ENCODE results near the gene NRXN3.

The NRXN3 gene

GRCh38 chr14:79278798-79279644, 1108.8 kb downstream of the NRXN3 start:
- peak overlapping the region; percentile 62 for H3K4me3 ChIP-seq (ENCODE audit: low read depth, low read length)
- TF ChIP-seq CTCF (IDR thresholded peaks at IDR 0.05; ENCODE audit: low read depth, low read length) = no peak

- peak overlapping the region; percentile 62 for H3K4me3 ChIP-seq (ENCODE audit: low read depth, low read length)
- no peak for TF ChIP-seq CTCF (IDR thresholded peaks at IDR 0.05; ENCODE audit: low read depth, low read length)
These were observed 1109.7 kb downstream of the NRXN3 start for GRCh38 chr14:79279645-79280597.

- no peak overlapping the region for H3K4me3 ChIP-seq (ENCODE audit: low read depth, low read length)
- no peak for TF ChIP-seq CTCF (IDR thresholded peaks at IDR 0.05; ENCODE audit: low read depth, low read length)
These were observed 1111.3 kb downstream of the NRXN3 start for GRCh38 chr14:79281244-79282152.

GRCh38 chr14:79284621-79285020, 1114.4 kb downstream of the NRXN3 start:
- no peak for TF ChIP-seq CTCF (IDR thresholded peaks at IDR 0.05; ENCODE audit: low read depth, low read length)
- H3K4me3 ChIP-seq (ENCODE audit: low read depth, low read length) = no peak overlapping the region

- H3K4me3 ChIP-seq (ENCODE audit: low read depth, low read length) = no peak overlapping the region
- TF ChIP-seq CTCF (IDR thresholded peaks at IDR 0.05; ENCODE audit: low read depth, low read length) = no peak
These were observed 1115.1 kb downstream of the NRXN3 start for GRCh38 chr14:79285263-79285662.

- no peak for TF ChIP-seq CTCF (IDR thresholded peaks at IDR 0.05; ENCODE audit: low read depth, low read length)
- H3K4me3 ChIP-seq (ENCODE audit: low read depth, low read length) = no peak overlapping the region
These were observed 1117.8 kb downstream of the NRXN3 start for GRCh38 chr14:79287976-79288375.

Measured in WI38 (cell line).